Measurements from ENCODE around the gene DAPP1. TPM values are rescaled to one million over a fixed set of nuclear protein-coding genes. Genes with fewer than 3 reads are reported as not detected.

DAPP1 gene
- total RNA-seq, 6 experiments from 2014 or later, result 0.12 to 1.5 (median 0.73) TPM

GRCh38 chr4:99856166-99856565, 39.5 kb downstream of the DAPP1 start:
- DNase-seq (no peak), ATAC-seq (peak; percentile 50 to 78 (median 67))
- TF ChIP-seq, protein P1, sequence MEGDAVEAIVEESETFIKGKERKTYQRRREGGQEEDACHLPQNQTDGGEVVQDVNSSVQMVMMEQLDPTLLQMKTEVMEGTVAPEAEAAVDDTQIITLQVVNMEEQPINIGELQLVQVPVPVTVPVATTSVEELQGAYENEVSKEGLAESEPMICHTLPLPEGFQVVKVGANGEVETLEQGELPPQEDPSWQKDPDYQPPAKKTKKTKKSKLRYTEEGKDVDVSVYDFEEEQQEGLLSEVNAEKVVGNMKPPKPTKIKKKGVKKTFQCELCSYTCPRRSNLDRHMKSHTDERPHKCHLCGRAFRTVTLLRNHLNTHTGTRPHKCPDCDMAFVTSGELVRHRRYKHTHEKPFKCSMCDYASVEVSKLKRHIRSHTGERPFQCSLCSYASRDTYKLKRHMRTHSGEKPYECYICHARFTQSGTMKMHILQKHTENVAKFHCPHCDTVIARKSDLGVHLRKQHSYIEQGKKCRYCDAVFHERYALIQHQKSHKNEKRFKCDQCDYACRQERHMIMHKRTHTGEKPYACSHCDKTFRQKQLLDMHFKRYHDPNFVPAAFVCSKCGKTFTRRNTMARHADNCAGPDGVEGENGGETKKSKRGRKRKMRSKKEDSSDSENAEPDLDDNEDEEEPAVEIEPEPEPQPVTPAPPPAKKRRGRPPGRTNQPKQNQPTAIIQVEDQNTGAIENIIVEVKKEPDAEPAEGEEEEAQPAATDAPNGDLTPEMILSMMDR (IDR thresholded peaks at IDR 0.05), result no peak
- TF ChIP-seq POLR2A (IDR thresholded peaks at IDR 0.05), result no peak
- intact Hi-C loops (cut with DNase I), result no loop called here
- WGBS (ENCODE audit: insufficient coverage, low coverage, low lambda C conversion rate, missing lambda C conversion rate), result 29% methylated on average over 1 of the region's 1 CpG
- H3K4me3 ChIP-seq, result no peak overlapping the region
- no peaks in the 10 kb centered on the region for H3K4me1 ChIP-seq
- H3K36me3 ChIP-seq, result no peaks in the 10 kb centered on the region
- no peaks in the 10 kb centered on the region for H3K9me3 ChIP-seq
- no peaks in the 10 kb centered on the region for H3K27me3 ChIP-seq
- no peak overlapping the region for H3K27ac ChIP-seq

- intact Hi-C loops (cut with DNase I), result no loop called here
- Histone ChIP-seq H3K4me3 (no peak overlapping the region), H3K4me1 (no peaks in the 10 kb centered on the region), H3K27ac (no peak overlapping the region), H3K36me3 (no peaks in the 10 kb centered on the region), H3K27me3 (no peaks in the 10 kb centered on the region), H3K9me3 (no peaks in the 10 kb centered on the region)
- ATAC-seq, result peak in 2 of 4 donors; percentile 29 to 41
- WGBS (ENCODE audit: insufficient coverage, low coverage, low lambda C conversion rate, missing lambda C conversion rate), result 27% methylated on average over 3 of the region's 3 CpGs
- no peak for DNase-seq
- TF ChIP-seq POLR2A (IDR thresholded peaks at IDR 0.05), result no peak
- TF ChIP-seq, protein P1 (IDR thresholded peaks at IDR 0.05), result no peak
These were observed 40.7 kb downstream of the DAPP1 start for GRCh38 chr4:99857307-99857706.

- Histone ChIP-seq H3K27me3 (no peaks in the 10 kb centered on the region), H3K9me3 (no peaks in the 10 kb centered on the region), H3K4me3 (no peak overlapping the region), H3K27ac (no peak overlapping the region), H3K4me1 (no peaks in the 10 kb centered on the region), H3K36me3 (no peaks in the 10 kb centered on the region)
- WGBS (ENCODE audit: insufficient coverage, low coverage, low lambda C conversion rate, missing lambda C conversion rate), result 83% methylated on average over 2 of the region's 2 CpGs
- ATAC-seq (no peak), DNase-seq (no peak)
- intact Hi-C loops (cut with DNase I), result no loop called here
- no peak for TF ChIP-seq POLR2A (IDR thresholded peaks at IDR 0.05)
- TF ChIP-seq, protein P1 (IDR thresholded peaks at IDR 0.05), result no peak
These were observed 43.0 kb downstream of the DAPP1 start for GRCh38 chr4:99859618-99860017.

- DNase-seq (no peak), ATAC-seq (no peak)
- intact Hi-C loops (cut with DNase I), result no loop called here
- Histone ChIP-seq H3K4me1 (no peaks in the 10 kb centered on the region), H3K27ac (no peak overlapping the region), H3K4me3 (no peak overlapping the region), H3K9me3 (no peaks in the 10 kb centered on the region), H3K27me3 (no peaks in the 10 kb centered on the region), H3K36me3 (no peaks in the 10 kb centered on the region)
- no peak for TF ChIP-seq POLR2A (IDR thresholded peaks at IDR 0.05)
- TF ChIP-seq, protein P1 (IDR thresholded peaks at IDR 0.05), result no peak
- WGBS (ENCODE audit: insufficient coverage, low coverage, low lambda C conversion rate, missing lambda C conversion rate), result 48% methylated on average over 2 of the region's 2 CpGs
These were observed 43.9 kb downstream of the DAPP1 start for GRCh38 chr4:99860521-99860920.

Measured in right lobe of liver (tissue), 6 donors.